GM23248 (cell line): Measurements from ENCODE around the gene TTLL8.

Experiments
- EZH2 ChIP-seq: fragments of 200-600 bp; sonication (generic); IDR thresholded peaks from 2 replicates; pipeline ENCODE4 v1.6.1; 2018; ENCODE audit warnings: antibody characterized with exemption, mild to moderate bottlenecking; ENCODE audit not compliant: insufficient read depth, poor library complexity, severe bottlenecking
- EZH2phosphoT487 ChIP-seq: fragments of 200-600 bp; sonication (generic); IDR thresholded peaks from 2 replicates; pipeline ENCODE4 v1.6.1; 2018; ENCODE audit warnings: antibody characterized with exemption, moderate library complexity, mild to moderate bottlenecking, low read depth; ENCODE audit not compliant: insufficient read depth

DNA sequence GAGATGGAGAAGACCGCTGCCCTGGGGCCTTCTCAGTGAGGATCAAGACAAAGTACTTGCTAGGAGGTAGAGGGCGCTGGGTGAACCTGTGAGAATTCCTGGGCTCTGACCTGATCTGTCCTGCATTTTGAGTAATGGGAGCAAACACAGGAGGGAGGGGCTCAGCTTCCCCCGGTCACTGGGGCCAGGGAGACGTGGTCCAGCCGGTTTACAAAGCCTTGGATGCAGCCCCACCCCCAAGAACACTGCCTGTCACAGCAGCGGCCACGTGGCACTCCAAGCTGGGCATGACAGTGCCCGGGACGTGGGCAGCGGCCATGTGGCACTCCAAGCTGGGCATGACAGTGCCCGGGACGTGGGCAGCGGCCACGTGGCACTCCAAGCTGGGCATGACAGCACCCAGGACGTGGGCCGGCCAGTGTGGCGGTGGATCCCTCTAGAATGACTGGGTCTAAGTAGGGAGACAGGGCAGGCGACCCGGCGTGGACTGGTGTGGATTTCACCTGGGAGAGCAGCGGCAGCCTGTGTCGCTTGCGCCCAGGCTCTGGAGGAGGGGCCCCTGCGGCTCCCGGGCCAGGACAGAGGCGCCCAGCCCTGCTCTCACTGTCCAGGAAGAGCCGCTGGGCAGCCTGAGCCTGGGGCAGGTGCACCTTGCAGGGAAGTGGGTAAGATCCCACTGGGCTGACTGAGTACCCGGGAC is 2.5 kb upstream of the TTLL8 start:
- TF ChIP-seq EZH2 (no peak), EZH2phosphoT487 (no peak)
